Right lobe of liver (tissue), 4 donors: ENCODE results near the gene RUNX2.

Source experiments
- POLR2A ChIP-seq: fragments of 450-650 bp; IDR thresholded peaks from one replicate; pipeline ENCODE4 v1.6.1; 2017; ENCODE audit warnings: antibody characterized with exemption, mild to moderate bottlenecking
- TF ChIP-seq, protein P1 (sequence below), 4 donors: fragments of 200-600 bp in 3 of 4; fragments of 450-650 bp in 1 of 4; IDR thresholded peaks; one replicate each; pipeline versions ENCODE4 v1.5.1 to v1.8.0; 2016 to 2022; ENCODE audit warnings: antibody characterized with exemption in 4 of 4, mild to moderate bottlenecking in 2 of 4
- donor health status: DM: no; HTN: no; CAD: no.
- donor health status: DM: no; HTN: no; CAD: no.
- donor health status: DM: no; HTN: yes; CAD: no.

DNA sequence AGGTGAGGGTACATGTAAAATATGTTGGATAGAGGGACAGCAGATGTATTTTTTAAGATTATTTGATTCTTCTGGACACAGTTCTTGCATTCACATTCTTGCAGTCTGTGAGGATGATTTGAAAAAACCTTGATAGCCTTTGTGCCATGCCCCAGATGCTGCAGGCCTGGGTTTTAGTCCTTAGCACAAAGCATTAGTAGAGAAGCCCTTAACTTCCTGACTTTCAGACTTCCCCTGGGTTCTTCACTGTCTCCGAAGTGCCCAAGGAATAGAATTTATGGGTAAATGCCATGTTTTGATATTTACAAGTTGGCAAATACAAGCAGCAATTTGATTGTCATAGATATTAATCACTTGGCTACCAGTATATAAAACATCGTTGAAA, 117.2 kb downstream of the RUNX2 start:
- no peak for TF ChIP-seq POLR2A
- TF ChIP-seq, protein P1, sequence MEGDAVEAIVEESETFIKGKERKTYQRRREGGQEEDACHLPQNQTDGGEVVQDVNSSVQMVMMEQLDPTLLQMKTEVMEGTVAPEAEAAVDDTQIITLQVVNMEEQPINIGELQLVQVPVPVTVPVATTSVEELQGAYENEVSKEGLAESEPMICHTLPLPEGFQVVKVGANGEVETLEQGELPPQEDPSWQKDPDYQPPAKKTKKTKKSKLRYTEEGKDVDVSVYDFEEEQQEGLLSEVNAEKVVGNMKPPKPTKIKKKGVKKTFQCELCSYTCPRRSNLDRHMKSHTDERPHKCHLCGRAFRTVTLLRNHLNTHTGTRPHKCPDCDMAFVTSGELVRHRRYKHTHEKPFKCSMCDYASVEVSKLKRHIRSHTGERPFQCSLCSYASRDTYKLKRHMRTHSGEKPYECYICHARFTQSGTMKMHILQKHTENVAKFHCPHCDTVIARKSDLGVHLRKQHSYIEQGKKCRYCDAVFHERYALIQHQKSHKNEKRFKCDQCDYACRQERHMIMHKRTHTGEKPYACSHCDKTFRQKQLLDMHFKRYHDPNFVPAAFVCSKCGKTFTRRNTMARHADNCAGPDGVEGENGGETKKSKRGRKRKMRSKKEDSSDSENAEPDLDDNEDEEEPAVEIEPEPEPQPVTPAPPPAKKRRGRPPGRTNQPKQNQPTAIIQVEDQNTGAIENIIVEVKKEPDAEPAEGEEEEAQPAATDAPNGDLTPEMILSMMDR (IDR thresholded peaks at IDR 0.05) = no peak
